ENCODE data around the gene BPIFB3. TPM values are rescaled to one million over a fixed set of nuclear protein-coding genes. Genes with fewer than 3 reads are reported as not detected.

BPIFB3 gene
- total and polyA plus RNA-seq, 2 of the 4 experiments (the other 2 are of a cell fraction), result not detected

DNA sequence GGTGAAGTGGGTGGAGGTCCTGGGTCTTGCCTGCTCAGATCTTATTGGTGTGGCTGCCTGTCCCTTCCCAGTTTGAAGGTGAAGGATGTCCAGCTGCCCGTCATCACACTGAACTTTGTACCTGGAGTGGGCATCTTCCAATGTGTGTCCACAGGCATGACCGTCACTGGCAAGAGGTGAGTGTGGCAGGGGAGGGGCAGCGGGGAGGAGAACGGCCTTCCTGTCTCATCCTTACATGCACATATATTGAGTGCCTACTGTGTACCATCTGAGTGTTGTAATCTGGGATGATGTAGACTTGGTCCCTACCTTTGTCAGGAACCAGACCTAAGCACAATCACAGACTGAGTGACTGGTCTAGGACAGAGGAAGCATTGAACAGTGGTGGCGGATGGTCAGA, 19.6 kb upstream of the BPIFB3 start:
- Histone ChIP-seq H3K14ac (replicated peaks; ENCODE audit: low read depth, low read length) (no peak overlapping the region), H3K56ac (ENCODE audit: extremely low read depth, insufficient read depth, low read length) (no peak overlapping the region), H2BK120ac (ENCODE audit: low read depth, low read length) (no peak overlapping the region), H3K27me3 (ENCODE audit: control insufficient read depth, insufficient read depth, low read length) (no peaks in the 10 kb centered on the region; the same call in 1 of the 2 replicates), H4K20me1 (ENCODE audit: insufficient read depth, low read length) (no peaks in the 10 kb centered on the region), H4K91ac (ENCODE audit: insufficient read depth, low read depth, low read length) (no peak overlapping the region), H3K9ac (ENCODE audit: low read depth, low read length) (no peak overlapping the region), H2BK20ac (ENCODE audit: low read depth, low read length) (no peak overlapping the region), H3K4me2 (ENCODE audit: low read depth, low read length) (no peak overlapping the region), H2AK5ac (ENCODE audit: low read depth, low read length) (no peak overlapping the region), H4K8ac (ENCODE audit: low read depth in 2 of 2, low read length in 2 of 2) (no peak overlapping the region), H2AK9ac (replicated peaks; ENCODE audit: low read depth, low read length, poor library complexity) (no peak overlapping the region), H3K18ac (ENCODE audit: low read depth, low read length) (no peak overlapping the region), H4K5ac (ENCODE audit: low read depth, low read length) (no peak overlapping the region), H3K27ac (ENCODE audit: insufficient read depth, low read length) (no peak overlapping the region), H3K79me1 (ENCODE audit: low read depth in 1 of 2, low read length in 2 of 2) (no peaks in the 10 kb centered on the region), H2BK5ac (ENCODE audit: low read depth, low read length, poor library complexity, severe bottlenecking) (no peak overlapping the region), H3K9me3 (ENCODE audit: control insufficient read depth, insufficient read depth, low read length) (no peaks in the 10 kb centered on the region), H2AFZ (replicated peaks; ENCODE audit: low read length, poor library complexity) (no peak overlapping the region), H3K4me3 (ENCODE audit: insufficient read depth, low read depth, low read length) (no peak overlapping the region), H3K9me1 (ENCODE audit: insufficient read depth, low read length) (no peaks in the 10 kb centered on the region), H3K36me3 (ENCODE audit: control insufficient read depth, insufficient read depth, low read length) (no peaks in the 10 kb centered on the region), H3K4me1 (ENCODE audit: control insufficient read depth, insufficient read depth, low read length) (no peaks in the 10 kb centered on the region), H3K23ac (ENCODE audit: low read depth, low read length) (no peak overlapping the region), H3K4ac (ENCODE audit: low read depth, low read length) (no peak overlapping the region), H2BK15ac (ENCODE audit: low read depth, low read length) (no peak overlapping the region)
- ChIA-PET POLR2A (ENCODE audit: unreplicated experiment) (no interaction called here), CTCF (no interaction called here)
- no peak for TF ChIP-seq MXI1 (IDR thresholded peaks at IDR 0.05; ENCODE audit: borderline replicate concordance, low read depth, low read length)
- TF ChIP-seq MAZ (IDR thresholded peaks at IDR 0.05; ENCODE audit: borderline replicate concordance, low read depth, low read length), result no peak
- TF ChIP-seq POLR2A (IDR thresholded peaks at IDR 0.05; ENCODE audit: low read depth, low read length), result no peak
- no peak for TF ChIP-seq RFX5 (IDR thresholded peaks at IDR 0.05; ENCODE audit: low read depth, low read length)
- no peak for TF ChIP-seq FOS (IDR thresholded peaks at IDR 0.05; ENCODE audit: low read depth, low read length)
- TF ChIP-seq CHD1 (IDR thresholded peaks at IDR 0.05; ENCODE audit: low read depth, low read length), result no peak
- TF ChIP-seq RAD21 (IDR thresholded peaks at IDR 0.05; ENCODE audit: low read length), result no peak
- TF ChIP-seq, protein P1, sequence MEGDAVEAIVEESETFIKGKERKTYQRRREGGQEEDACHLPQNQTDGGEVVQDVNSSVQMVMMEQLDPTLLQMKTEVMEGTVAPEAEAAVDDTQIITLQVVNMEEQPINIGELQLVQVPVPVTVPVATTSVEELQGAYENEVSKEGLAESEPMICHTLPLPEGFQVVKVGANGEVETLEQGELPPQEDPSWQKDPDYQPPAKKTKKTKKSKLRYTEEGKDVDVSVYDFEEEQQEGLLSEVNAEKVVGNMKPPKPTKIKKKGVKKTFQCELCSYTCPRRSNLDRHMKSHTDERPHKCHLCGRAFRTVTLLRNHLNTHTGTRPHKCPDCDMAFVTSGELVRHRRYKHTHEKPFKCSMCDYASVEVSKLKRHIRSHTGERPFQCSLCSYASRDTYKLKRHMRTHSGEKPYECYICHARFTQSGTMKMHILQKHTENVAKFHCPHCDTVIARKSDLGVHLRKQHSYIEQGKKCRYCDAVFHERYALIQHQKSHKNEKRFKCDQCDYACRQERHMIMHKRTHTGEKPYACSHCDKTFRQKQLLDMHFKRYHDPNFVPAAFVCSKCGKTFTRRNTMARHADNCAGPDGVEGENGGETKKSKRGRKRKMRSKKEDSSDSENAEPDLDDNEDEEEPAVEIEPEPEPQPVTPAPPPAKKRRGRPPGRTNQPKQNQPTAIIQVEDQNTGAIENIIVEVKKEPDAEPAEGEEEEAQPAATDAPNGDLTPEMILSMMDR (conservative IDR thresholded peaks at IDR 0.05; ENCODE audit: low read depth, low read length), result no peak
- no peak for TF ChIP-seq MAFK (IDR thresholded peaks at IDR 0.05; ENCODE audit: low read depth, low read length)
- WGBS, 2 experiments (ENCODE audit: extremely low coverage in 2 of 2, insufficient read length in 1 of 2), result no CpG with 5 or more reads among the region's 5 CpGs
- DNase-seq (no peak), ATAC-seq (ENCODE audit: low read depth) (no peak)
- intact Hi-C loops (cut with micrococcal nuclease) (no loop called here), dilution Hi-C loops (cut with HindIII; ENCODE audit: low sequenced_read_pairs, unreplicated experiment) (no loop called here), in situ Hi-C loops (cut with MboI; ENCODE audit: low sequenced_read_pairs) (no loop called here)
- no TSS peak for BruUV-seq (replicated peaks)

Data from IMR-90 (cell line).